GM23248 (cell line): ENCODE data around the gene APEX2.

Experiments used
- EZH2 ChIP-seq: fragments of 200-600 bp; sonication (generic); IDR thresholded peaks from 2 replicates; pipeline ENCODE4 v1.6.1; 2018; ENCODE audit warnings: antibody characterized with exemption, mild to moderate bottlenecking; ENCODE audit not compliant: insufficient read depth, poor library complexity, severe bottlenecking
- EZH2phosphoT487 ChIP-seq: fragments of 200-600 bp; sonication (generic); IDR thresholded peaks from 2 replicates; pipeline ENCODE4 v1.6.1; 2018; ENCODE audit warnings: antibody characterized with exemption, moderate library complexity, mild to moderate bottlenecking, low read depth; ENCODE audit not compliant: insufficient read depth

- TF ChIP-seq EZH2 (no peak), EZH2phosphoT487 (no peak)
Observed at GRCh38 chrX:55011294-55011693, 11.1 kb downstream of the APEX2 start.
